ENCODE data around the gene RBFOX1. TPM values are rescaled to one million over a fixed set of nuclear protein-coding genes. Genes with fewer than 3 reads are reported as not detected.

RBFOX1 gene
- total and polyA plus RNA-seq, 2 donors (not counting 1 experiment from before 2014, with no cell fraction given) = not detected

- H3K27ac ChIP-seq (ENCODE audit: low read length in 2 of 2) = no peak overlapping the region
- ATAC-seq (ENCODE audit: low read depth) (no peak), DNase-seq (no peak)
- intact Hi-C loops (cut with micrococcal nuclease) = no loop called here
- ChIA-PET CTCF (no interaction called here), POLR2A (no interaction called here)
- no peak overlapping the region for H3K4me2 ChIP-seq (replicated peaks; ENCODE audit: low read depth, low read length, poor library complexity, severe bottlenecking)
- H3K27me3 ChIP-seq (replicated peaks in 1 of 4; ENCODE audit: control extremely low read depth in 1 of 4, control insufficient read depth in 3 of 4, insufficient read depth in 4 of 4, low read length in 3 of 4) = no peaks in the 10 kb centered on the region
- WGBS (ENCODE audit: insufficient coverage) = 90% methylated on average over 5 of the region's 6 CpGs
- Mint-ChIP-seq H3K4me1 (no peaks in the 10 kb centered on the region), H3K27me3 (no peaks in the 10 kb centered on the region), H3K4me3 (no peak overlapping the region), H3K9me3 (ENCODE audit: insufficient read depth) (no peaks in the 10 kb centered on the region), H3K27ac (no peak overlapping the region)
- no peak overlapping the region for H3K9ac ChIP-seq (ENCODE audit: low read length)
- no peak for TF ChIP-seq EZH2 (IDR thresholded peaks at IDR 0.05; ENCODE audit: borderline replicate concordance, insufficient read depth, low read depth, low read length, poor library complexity, severe bottlenecking)
- no peak for TF ChIP-seq CTCF (IDR thresholded peaks at IDR 0.05)
- H3K79me2 ChIP-seq (ENCODE audit: control insufficient read depth, insufficient read depth, low read length) = no peaks in the 10 kb centered on the region
- H3K4me1 ChIP-seq (ENCODE audit: control insufficient read depth in 2 of 2, insufficient read depth in 2 of 2, low read length in 2 of 2) = no peaks in the 10 kb centered on the region
- H3K9me3 ChIP-seq (ENCODE audit: control extremely low read depth in 1 of 3, control insufficient read depth in 2 of 3, insufficient read depth in 1 of 3, low read length in 2 of 3) = peaks cover 0 to 16% (median 0%) of the 10 kb centered on the region in 3 donors
- no peaks in the 10 kb centered on the region for H3K36me3 ChIP-seq (replicated peaks in 1 of 2; ENCODE audit: control extremely low read depth in 1 of 2, control insufficient read depth in 1 of 2, extremely low read depth in 1 of 2, insufficient read depth in 2 of 2, low read length in 1 of 2)
- no peak overlapping the region for H3K4me3 ChIP-seq (ENCODE audit: control extremely low read depth in 1 of 5, extremely low read depth in 1 of 5, insufficient read depth in 1 of 5, low read depth in 2 of 5, low read length in 4 of 5)
- H4K20me1 ChIP-seq (ENCODE audit: control insufficient read depth, insufficient read depth, low read length, poor library complexity, severe bottlenecking) = no peaks in the 10 kb centered on the region
- H2AFZ ChIP-seq (ENCODE audit: insufficient read depth, low read depth, low read length, poor library complexity, severe bottlenecking) = no peak overlapping the region
Measured at GRCh38 chr16:7343243-7343642, 10.6 kb downstream of the RBFOX1 start.

GRCh38 chr16:7344830-7345780 lies 12.5 kb downstream of the RBFOX1 start:
- CTCF ChIA-PET = no interaction called here

More at GRCh38 chr16:7344830-7345780, 12.5 kb downstream of the RBFOX1 start:
- no peak overlapping the region for H3K9ac ChIP-seq (ENCODE audit: low read length)
- no peaks in the 10 kb centered on the region for H3K36me3 ChIP-seq (replicated peaks in 1 of 2; ENCODE audit: control extremely low read depth in 1 of 2, control insufficient read depth in 1 of 2, extremely low read depth in 1 of 2, insufficient read depth in 2 of 2, low read length in 1 of 2)
- no peak overlapping the region for H3K27ac ChIP-seq (ENCODE audit: low read length in 2 of 2)
- no peak overlapping the region for H3K4me3 ChIP-seq (ENCODE audit: control extremely low read depth in 1 of 5, extremely low read depth in 1 of 5, insufficient read depth in 1 of 5, low read depth in 2 of 5, low read length in 4 of 5)
- POLR2A ChIA-PET = no interaction called here
- intact Hi-C loops (cut with micrococcal nuclease) = loop anchor here (5.0 kb wide), 1 partner anchor 277 kb away; no protein-coding TSS in a partner anchor
- Mint-ChIP-seq H3K9me3 (ENCODE audit: insufficient read depth) (peaks cover under 1% of the 10 kb centered on the region), H3K27me3 (no peaks in the 10 kb centered on the region), H3K4me1 (no peaks in the 10 kb centered on the region), H3K27ac (no peak overlapping the region), H3K4me3 (no peak overlapping the region)
- TF ChIP-seq EZH2 (IDR thresholded peaks at IDR 0.05; ENCODE audit: borderline replicate concordance, insufficient read depth, low read depth, low read length, poor library complexity, severe bottlenecking) (no peak), CTCF (IDR thresholded peaks at IDR 0.05) (no peak)
- H3K4me1 ChIP-seq (ENCODE audit: control insufficient read depth in 2 of 2, insufficient read depth in 2 of 2, low read length in 2 of 2) = no peaks in the 10 kb centered on the region
- no peaks in the 10 kb centered on the region for H3K27me3 ChIP-seq (replicated peaks in 1 of 4; ENCODE audit: control extremely low read depth in 1 of 4, control insufficient read depth in 3 of 4, insufficient read depth in 4 of 4, low read length in 3 of 4)
- DNase-seq = no peak
- no peaks in the 10 kb centered on the region for H4K20me1 ChIP-seq (ENCODE audit: control insufficient read depth, insufficient read depth, low read length, poor library complexity, severe bottlenecking)
- no peaks in the 10 kb centered on the region for H3K79me2 ChIP-seq (ENCODE audit: control insufficient read depth, insufficient read depth, low read length)
- 87% methylated on average over 12 of the region's 23 CpGs for WGBS (ENCODE audit: insufficient coverage)
- no peak for ATAC-seq (ENCODE audit: low read depth)
- H3K9me3 ChIP-seq (ENCODE audit: control extremely low read depth in 1 of 3, control insufficient read depth in 2 of 3, insufficient read depth in 1 of 3, low read length in 2 of 3) = peaks cover 0 to 11% (median 0%) of the 10 kb centered on the region in 3 donors
- H3K4me2 ChIP-seq (replicated peaks; ENCODE audit: low read depth, low read length, poor library complexity, severe bottlenecking) = no peak overlapping the region
- H2AFZ ChIP-seq (ENCODE audit: insufficient read depth, low read depth, low read length, poor library complexity, severe bottlenecking) = no peak overlapping the region
